Medulla oblongata (tissue), 1 donor: ENCODE data around the gene FBXW10B.
"Not testable (repeated sequence)": the region's sequence is repeated elsewhere in the genome, so short reads cannot be mapped to it uniquely, and the experiment has no call there.

Experiments
- DNase-seq: peaks from one replicate; pipeline ENCODE4 v3.0.0-alpha.2; 2015; ENCODE audit errors: extremely low spot score

The FBXW10B gene, protein sequence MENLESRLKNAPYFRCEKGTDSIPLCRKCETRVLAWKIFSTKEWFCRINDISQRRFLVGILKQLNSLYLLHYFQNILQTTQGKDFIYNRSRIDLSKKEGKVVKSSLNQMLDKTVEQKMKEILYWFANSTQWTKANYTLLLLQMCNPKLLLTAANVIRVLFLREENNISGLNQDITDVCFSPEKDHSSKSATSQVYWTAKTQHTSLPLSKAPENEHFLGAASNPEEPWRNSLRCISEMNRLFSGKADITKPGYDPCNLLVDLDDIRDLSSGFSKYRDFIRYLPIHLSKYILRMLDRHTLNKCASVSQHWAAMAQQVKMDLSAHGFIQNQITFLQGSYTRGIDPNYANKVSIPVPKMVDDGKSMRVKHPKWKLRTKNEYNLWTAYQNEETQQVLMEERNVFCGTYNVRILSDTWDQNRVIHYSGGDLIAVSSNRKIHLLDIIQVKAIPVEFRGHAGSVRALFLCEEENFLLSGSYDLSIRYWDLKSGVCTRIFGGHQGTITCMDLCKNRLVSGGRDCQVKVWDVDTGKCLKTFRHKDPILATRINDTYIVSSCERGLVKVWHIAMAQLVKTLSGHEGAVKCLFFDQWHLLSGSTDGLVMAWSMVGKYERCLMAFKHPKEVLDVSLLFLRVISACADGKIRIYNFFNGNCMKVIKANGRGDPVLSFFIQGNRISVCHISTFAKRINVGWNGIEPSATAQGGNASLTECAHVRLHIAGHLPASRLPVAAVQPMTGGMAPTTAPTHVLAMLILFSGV

DNA sequence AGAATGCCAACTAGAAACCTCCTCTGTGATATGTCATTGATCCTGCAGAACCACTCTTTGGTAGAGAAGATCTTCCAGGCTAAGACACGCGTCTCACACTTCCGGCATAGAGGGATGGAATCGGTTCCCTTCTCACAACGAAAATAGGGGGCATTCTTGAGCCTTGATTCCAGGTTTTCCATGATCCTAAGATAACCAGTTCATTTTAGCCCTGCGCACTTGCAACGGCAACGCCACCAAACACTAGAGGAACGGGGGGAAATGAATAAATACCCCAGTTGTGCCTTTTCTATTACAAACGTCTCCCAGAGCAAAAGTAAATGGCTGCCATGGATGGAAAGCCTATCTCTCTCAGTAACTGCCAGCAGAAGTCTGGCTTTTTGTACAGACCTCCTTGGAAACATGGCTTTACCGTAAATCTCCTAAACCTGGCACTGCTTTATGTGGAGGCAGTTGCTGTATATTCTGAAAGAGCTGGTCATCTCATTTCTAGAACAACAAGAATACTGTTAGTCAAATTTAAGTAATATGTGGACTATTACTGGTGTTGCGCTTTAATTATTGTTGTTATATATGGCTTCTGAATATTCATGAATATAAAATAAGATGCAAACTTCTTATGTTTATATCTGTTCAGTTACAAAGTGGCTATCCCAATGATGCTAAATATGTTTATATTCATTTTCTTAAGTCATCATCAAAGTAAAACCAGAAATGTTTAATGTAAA lies at the start of gene FBXW10B:
Gene FBXW10B, minus strand, starts transcription at position 374 of the 728 bp plus-strand sequence. Its CDS starts 192 bp downstream, at position 182.
- DNase-seq: not testable (repeated sequence)

DNA sequence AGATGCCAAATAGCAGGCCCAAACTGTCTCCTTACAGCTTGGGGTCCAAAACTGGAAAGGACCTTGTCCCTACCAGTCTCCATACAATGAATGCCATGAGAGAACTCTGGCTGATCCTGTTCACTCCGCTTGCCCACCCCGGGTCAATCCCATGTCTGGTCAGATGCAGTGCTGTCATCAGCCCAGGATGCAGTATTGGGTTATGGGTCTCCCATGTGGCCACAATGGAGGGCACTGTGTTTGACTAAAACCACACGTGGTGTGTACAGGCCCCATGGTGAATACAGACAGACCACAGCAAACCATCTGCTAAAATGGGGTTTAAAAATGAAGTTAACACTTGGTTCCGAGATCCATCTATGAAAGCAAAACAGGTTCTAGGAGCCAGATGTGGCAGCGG lies 44.2 kb upstream of the FBXW10B start:
- DNase-seq: no peak

GRCh38 chr17:15663176-15663575 lies 43.7 kb upstream of the FBXW10B start:
- no peak for DNase-seq

- no peak for DNase-seq
Measured at GRCh38 chr17:15662681-15663080, 43.2 kb upstream of the FBXW10B start.

GRCh38 chr17:15660077-15660476 lies 40.6 kb upstream of the FBXW10B start:
- no peak for DNase-seq

DNA sequence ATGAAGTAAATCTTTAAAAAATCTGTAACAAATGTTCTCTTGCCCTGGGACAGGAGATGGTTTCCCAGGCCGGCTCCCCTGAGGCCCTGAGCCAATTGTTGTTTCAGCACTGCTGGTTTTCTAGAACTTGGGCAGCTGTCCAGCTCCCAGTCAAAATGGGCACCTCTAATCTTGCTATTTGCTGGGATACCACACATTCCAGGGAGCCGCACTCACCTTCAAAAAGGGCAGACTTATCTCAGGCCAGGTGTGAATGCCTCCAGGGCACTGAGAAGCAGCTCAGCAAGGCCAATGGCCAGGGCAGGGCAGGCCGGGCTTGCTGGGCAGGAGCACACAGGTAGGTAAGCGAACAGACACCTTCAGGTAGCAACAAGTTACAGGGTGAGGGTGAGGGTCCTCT lies 40.2 kb upstream of the FBXW10B start:
- DNase-seq: no peak

GRCh38 chr17:15659236-15659635 lies 39.7 kb upstream of the FBXW10B start:
- DNase-seq: no peak

DNA sequence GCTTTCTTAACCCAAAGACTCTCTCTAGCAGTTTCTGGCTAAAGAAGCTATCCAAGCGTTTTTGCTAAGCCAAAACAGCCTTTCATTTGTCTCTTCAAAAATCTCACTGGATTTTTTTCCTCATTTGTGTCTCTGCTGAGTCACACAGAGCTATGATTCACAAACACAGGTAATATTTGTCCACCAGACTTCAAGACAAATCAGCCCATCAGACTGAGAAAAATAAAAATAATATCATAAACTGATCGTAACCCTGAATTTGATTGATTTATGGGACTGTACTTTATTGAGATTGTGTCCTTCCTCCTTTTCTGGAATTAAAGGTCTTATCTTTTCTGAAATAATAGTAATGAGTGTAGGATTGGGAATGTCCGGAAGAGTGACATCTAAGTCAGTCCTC lies 38.8 kb upstream of the FBXW10B start:
- no peak for DNase-seq

- DNase-seq: no peak
Measured at GRCh38 chr17:15657868-15658267, 38.4 kb upstream of the FBXW10B start.

DNA sequence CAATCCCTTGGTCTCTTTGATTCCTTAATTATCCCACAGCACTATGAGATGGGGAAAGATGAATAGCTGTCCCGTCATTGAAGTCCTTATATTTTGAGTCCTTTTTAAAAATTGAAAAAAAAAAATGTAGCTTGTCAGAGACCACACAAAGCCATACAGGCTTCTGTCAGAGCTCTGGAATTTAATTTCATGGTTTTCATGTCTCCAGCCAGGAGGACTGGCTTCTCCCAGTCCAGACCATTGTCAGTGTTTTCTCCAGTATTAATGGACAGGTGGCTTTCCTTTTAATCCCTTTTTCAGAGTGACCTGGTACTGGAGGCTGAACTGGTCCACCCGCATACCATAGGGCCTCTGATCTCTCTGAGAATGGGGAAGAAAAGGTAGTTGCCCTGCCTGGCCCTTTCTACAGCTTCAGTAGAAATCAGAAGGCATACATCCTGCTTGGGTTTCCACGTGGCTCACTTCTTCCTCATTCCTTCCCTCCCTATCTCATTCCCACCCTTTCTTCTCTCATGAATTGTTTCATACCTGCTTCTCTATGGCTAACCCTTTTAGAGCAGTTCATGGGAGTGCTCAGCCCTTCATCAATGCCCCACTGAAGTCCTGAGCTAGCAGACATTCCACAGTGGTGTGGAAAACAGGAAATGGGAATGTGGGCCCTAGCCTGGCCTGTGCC lies 35.5 kb upstream of the FBXW10B start:
- DNase-seq: no peak

- DNase-seq: not testable (repeated sequence)
Measured at GRCh38 chr17:15654401-15654800, 34.9 kb upstream of the FBXW10B start.

- no peak for DNase-seq
Measured at GRCh38 chr17:15652960-15653359, 33.5 kb upstream of the FBXW10B start.

- DNase-seq: peak; percentile 89
Measured at GRCh38 chr17:15651583-15652110, 32.1 kb upstream of the FBXW10B start.

DNA sequence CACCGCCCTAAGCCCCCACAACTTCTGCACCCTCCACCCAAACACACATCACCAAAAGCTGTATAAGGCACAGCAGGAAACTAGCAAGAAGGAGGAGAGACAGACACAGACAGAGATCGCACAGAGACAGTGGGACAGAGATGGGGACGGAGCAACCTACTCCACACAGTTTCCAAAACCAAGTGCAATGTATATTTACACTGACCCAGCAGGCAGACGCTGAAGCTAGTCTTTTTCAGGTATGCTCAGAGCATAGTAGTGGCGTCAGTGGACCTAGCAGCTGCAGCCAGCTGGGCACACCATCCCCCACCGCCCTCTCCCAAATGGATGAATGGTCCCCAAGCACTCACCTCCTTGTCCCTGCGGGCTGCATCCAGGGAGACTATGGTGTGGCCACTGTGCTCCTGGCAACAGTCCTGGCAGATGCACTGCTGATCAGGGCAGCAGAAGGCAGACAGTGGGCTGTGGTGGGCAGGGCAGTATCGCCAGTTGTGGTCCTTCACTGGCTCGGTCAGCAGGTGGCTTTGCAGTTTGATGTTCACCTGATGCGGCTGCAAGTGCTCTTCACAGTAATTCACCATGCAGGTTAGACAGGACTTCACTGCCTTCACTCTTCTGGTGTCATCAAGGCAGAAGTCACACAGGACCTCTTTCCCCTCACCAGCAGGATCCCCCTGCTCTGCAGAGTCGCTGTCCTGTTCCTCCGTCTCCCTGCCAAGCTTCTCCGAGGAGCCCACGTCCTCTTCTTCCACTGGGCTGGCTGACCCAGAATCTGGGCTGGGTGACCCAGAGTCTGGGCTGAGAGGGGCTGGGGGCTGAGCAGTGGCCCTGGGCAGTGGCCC lies 31.5 kb upstream of the FBXW10B start:
- DNase-seq: no peak

DNA sequence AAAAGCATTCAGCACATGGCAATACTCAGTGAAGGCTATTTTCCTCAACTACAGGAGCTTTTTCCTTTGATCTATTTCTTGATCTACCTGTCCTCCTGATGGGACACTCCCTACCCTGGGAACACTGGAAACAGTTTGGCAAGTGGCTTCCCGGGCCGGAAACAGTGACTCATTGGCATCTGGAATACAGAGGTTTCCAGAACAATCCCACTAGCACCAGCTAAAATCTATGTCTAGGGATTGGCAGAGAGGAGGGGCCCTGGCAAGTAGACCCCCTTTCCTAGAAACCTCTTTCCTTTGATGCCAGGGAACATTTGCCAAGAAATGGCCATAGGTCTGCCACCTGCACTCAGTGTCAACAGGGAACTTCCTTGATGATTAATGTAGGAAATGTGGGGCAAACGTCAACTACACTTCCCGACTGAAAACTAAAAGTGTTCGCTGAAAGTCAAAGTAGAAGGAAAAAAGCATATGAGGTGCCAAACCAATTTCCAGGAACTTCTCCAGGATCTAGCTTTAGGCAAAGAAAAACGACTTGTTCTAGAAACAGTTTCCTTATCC lies 30.4 kb upstream of the FBXW10B start:
- DNase-seq: peak; percentile 42

DNA sequence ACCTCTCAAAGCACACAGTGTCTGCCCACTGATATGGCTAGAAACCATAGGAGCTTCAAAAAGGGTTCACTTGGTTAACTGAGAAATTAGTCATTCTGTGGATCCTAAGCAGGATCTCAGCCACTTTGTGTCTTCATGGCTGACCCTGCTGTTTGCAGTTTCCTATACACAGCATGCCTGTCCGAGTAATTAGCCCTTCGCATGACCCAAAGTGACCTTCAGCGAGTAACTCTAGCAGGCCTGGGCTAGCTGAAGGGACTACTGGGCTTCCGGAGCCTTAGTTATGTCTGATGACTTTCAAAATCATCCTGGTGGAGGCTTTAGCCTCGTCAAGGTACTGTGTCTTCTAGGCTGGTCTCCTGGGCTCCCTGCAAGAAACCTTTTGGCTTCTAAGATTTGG lies 28.9 kb upstream of the FBXW10B start:
- DNase-seq: no peak

DNA sequence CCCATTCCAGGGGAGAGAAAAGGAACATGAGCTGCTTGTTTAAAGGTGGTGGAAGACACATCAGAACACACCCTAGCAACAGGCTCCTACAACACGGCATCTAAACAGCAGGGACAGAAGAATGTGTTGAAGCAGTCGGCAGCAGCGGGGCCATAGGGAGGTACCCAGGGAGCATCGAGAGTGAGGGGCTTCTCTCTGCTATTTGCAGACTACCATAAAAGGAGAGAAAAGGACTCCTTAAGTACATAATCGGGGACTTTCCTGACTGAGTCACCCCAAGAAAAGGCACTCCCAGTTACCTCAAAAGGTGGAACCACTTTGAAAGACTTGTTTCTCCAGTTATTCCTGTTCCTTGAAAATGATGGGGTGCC lies 26.4 kb upstream of the FBXW10B start:
- DNase-seq: not testable (repeated sequence)

DNA sequence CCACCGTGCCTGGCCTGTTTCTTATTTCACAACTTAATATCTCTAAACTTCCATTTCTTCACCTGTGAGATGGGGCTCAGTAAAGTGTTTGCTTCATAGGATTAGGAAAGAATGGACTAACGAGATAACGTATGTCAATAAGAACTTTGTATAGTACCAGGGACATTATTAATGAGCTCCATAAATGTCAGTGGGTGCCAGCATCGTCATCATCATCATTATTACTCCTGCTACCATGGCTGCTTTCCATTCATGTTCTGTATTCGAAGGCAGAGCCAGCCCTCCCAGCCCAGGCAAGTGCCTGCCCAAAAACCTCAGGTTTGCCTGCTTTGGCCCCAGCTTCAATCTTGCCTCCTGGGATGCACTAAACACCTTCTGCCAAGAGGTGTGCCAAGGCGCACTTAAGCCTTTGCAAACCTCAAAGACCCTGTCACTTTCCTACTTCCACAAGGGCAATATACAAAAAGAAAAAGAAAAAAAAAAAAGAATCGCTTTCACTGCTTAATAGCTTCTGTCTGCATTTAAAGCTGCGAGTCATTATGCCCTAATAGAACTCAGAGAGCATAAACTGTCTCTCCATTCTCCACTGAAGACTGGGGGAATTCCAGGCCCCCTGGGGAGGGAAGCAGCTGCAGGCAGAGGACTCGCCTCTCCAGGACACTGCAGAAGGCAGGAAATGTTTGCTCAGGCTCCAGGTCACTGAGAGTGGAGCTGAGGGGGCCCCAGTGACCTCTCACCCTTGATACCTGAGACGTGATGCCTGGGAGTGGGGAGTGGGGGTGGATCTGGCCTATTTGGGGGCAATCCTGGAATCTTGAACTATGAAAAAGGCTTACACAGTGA lies 25.8 kb upstream of the FBXW10B start:
- DNase-seq: not testable (repeated sequence)

DNA sequence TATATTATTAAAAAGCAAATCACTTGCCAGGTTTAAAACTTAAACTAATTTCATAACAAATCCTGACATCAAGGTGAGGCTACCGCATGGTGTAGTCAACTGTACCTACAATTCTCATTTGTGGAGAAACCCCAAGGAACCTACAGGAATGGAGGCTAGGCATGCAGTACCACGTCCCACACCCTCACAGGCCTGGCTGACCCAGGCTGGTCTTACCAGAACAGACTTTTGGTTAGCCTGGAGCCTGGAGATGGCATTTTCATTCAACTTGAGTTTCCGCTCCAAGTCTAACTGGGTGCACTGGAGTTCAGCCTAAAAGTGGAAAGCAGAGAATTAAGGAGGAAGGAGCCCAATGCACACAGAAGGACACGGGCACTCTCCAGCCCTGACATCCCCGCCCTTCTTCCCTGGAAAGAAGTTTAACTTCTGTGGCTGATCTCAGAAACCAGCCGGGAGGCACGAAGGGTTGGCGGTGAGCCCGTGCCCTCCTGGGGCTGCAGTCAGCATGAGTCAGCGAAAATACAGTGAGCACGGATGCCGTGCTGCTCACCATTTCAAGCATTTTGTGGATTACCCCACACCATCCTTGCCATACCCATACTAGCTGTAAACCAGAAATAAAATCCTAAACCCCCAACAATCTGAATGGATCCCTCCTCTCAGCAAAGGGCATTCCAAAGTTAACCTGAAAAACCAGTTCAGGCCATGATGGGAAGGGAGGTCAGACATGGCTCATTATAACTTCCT lies 23.2 kb upstream of the FBXW10B start:
- DNase-seq: not testable (repeated sequence)
